Stimulated activated memory B cell treated with anti-CD40 and anti-IgM and Interleukin-4, amounts not matched to agents 10 μg/mL and 1 μg/mL and 100 μg/mL, for 72 hours (primary cell): ENCODE measurements around the gene SAMD11.
A peak's percentile ranks its signal among the peaks of the same experiment; 100 is the strongest.

Experiments
- ATAC-seq: fragments of 150-1000 bp; cut with Tn5 transposase; 2 replicates; pipeline ENCODE4 v1.10.0; 2021
- H3K27ac Mint-ChIP-seq: one replicate; pipeline ENCODE4 v1.8.0; 2022; ENCODE audit warnings: mild to moderate bottlenecking, mixed read lengths
- H3K27me3 Mint-ChIP-seq: one replicate; pipeline ENCODE4 v1.8.0; 2022; ENCODE audit warnings: mixed read lengths
- H3K36me3 Mint-ChIP-seq: one replicate; pipeline ENCODE4 v1.8.0; 2022; ENCODE audit warnings: mixed read lengths
- H3K4me1 Mint-ChIP-seq: one replicate; pipeline ENCODE4 v1.8.0; 2022; ENCODE audit warnings: mixed read lengths
- H3K4me3 Mint-ChIP-seq: one replicate; pipeline ENCODE4 v1.8.0; 2022; ENCODE audit warnings: mild to moderate bottlenecking, moderate library complexity, mixed read lengths
- H3K9me3 Mint-ChIP-seq: one replicate; pipeline ENCODE4 v1.8.0; 2022; ENCODE audit warnings: mixed read lengths

The SAMD11 gene

GRCh38 chr1:910881-911721 is 12.6 kb upstream of the SAMD11 start:
- peaks cover 83% of the 10 kb centered on the region for H3K27me3 Mint-ChIP-seq
- no peak overlapping the region for H3K27ac Mint-ChIP-seq
- ATAC-seq = no peak
- H3K36me3 Mint-ChIP-seq = no peaks in the 10 kb centered on the region
- no peaks in the 10 kb centered on the region for H3K9me3 Mint-ChIP-seq
- H3K4me3 Mint-ChIP-seq = no peak overlapping the region
- H3K4me1 Mint-ChIP-seq = peaks cover 16% of the 10 kb centered on the region

- H3K9me3 Mint-ChIP-seq = no peaks in the 10 kb centered on the region
- no peak overlapping the region for H3K27ac Mint-ChIP-seq
- no peak for ATAC-seq
- H3K4me1 Mint-ChIP-seq = peaks cover 6% of the 10 kb centered on the region
- H3K27me3 Mint-ChIP-seq = peaks cover 83% of the 10 kb centered on the region
- H3K36me3 Mint-ChIP-seq = no peaks in the 10 kb centered on the region
- H3K4me3 Mint-ChIP-seq = no peak overlapping the region
Measured at GRCh38 chr1:911875-912739, 11.6 kb upstream of the SAMD11 start.

GRCh38 chr1:912740-913301 is 10.9 kb upstream of the SAMD11 start:
- Mint-ChIP-seq H3K4me1 (peaks cover 5% of the 10 kb centered on the region), H3K27ac (no peak overlapping the region), H3K36me3 (no peaks in the 10 kb centered on the region), H3K4me3 (no peak overlapping the region), H3K27me3 (peaks cover 83% of the 10 kb centered on the region), H3K9me3 (no peaks in the 10 kb centered on the region)
- ATAC-seq = peak; percentile 3

- Mint-ChIP-seq H3K4me3 (no peak overlapping the region), H3K27ac (no peak overlapping the region), H3K9me3 (no peaks in the 10 kb centered on the region), H3K36me3 (no peaks in the 10 kb centered on the region), H3K27me3 (peaks cover 83% of the 10 kb centered on the region), H3K4me1 (peaks cover 5% of the 10 kb centered on the region)
- no peak for ATAC-seq
Measured at GRCh38 chr1:913491-914130, 10.1 kb upstream of the SAMD11 start.

GRCh38 chr1:914131-914890 is 9.4 kb upstream of the SAMD11 start:
- no peak overlapping the region for H3K27ac Mint-ChIP-seq

GRCh38 chr1:914891-915280 is 8.8 kb upstream of the SAMD11 start:
- no peaks in the 10 kb centered on the region for H3K36me3 Mint-ChIP-seq
- H3K27me3 Mint-ChIP-seq = peaks cover 95% of the 10 kb centered on the region
- H3K27ac Mint-ChIP-seq = no peak overlapping the region
- H3K9me3 Mint-ChIP-seq = no peaks in the 10 kb centered on the region
- ATAC-seq = no peak
- H3K4me1 Mint-ChIP-seq = peaks cover 5% of the 10 kb centered on the region
- H3K4me3 Mint-ChIP-seq = no peak overlapping the region

More at GRCh38 chr1:914131-914890, 9.4 kb upstream of the SAMD11 start:
- H3K36me3 Mint-ChIP-seq = no peaks in the 10 kb centered on the region
- ATAC-seq = no peak
- peaks cover 89% of the 10 kb centered on the region for H3K27me3 Mint-ChIP-seq
- no peak overlapping the region for H3K4me3 Mint-ChIP-seq
- peaks cover 5% of the 10 kb centered on the region for H3K4me1 Mint-ChIP-seq
- H3K9me3 Mint-ChIP-seq = no peaks in the 10 kb centered on the region

- H3K4me3 Mint-ChIP-seq = no peak overlapping the region
- no peak overlapping the region for H3K27ac Mint-ChIP-seq
- peaks cover 100% of the 10 kb centered on the region for H3K27me3 Mint-ChIP-seq
- no peaks in the 10 kb centered on the region for H3K9me3 Mint-ChIP-seq
- no peaks in the 10 kb centered on the region for H3K36me3 Mint-ChIP-seq
- H3K4me1 Mint-ChIP-seq = peaks cover 8% of the 10 kb centered on the region
- no peak for ATAC-seq
Measured at GRCh38 chr1:915295-916172, 8.2 kb upstream of the SAMD11 start.

- Mint-ChIP-seq H3K27me3 (peaks cover 100% of the 10 kb centered on the region), H3K9me3 (no peaks in the 10 kb centered on the region), H3K36me3 (no peaks in the 10 kb centered on the region), H3K4me1 (peaks cover 17% of the 10 kb centered on the region), H3K27ac (no peak overlapping the region), H3K4me3 (no peak overlapping the region)
- ATAC-seq = no peak
Measured at GRCh38 chr1:916173-917075, 7.3 kb upstream of the SAMD11 start.

GRCh38 chr1:917076-917459 is 6.7 kb upstream of the SAMD11 start:
- ATAC-seq = no peak
- no peaks in the 10 kb centered on the region for H3K36me3 Mint-ChIP-seq
- peaks cover 100% of the 10 kb centered on the region for H3K27me3 Mint-ChIP-seq
- no peaks in the 10 kb centered on the region for H3K9me3 Mint-ChIP-seq
- H3K4me1 Mint-ChIP-seq = peaks cover 20% of the 10 kb centered on the region
- no peak overlapping the region for H3K4me3 Mint-ChIP-seq
- no peak overlapping the region for H3K27ac Mint-ChIP-seq

- peaks cover 21% of the 10 kb centered on the region for H3K4me1 Mint-ChIP-seq
- H3K36me3 Mint-ChIP-seq = no peaks in the 10 kb centered on the region
- ATAC-seq = no peak
- no peak overlapping the region for H3K4me3 Mint-ChIP-seq
- H3K27ac Mint-ChIP-seq = no peak overlapping the region
- H3K27me3 Mint-ChIP-seq = peaks cover 100% of the 10 kb centered on the region
- no peaks in the 10 kb centered on the region for H3K9me3 Mint-ChIP-seq
Measured at GRCh38 chr1:917466-918091, 6.1 kb upstream of the SAMD11 start.

- no peaks in the 10 kb centered on the region for H3K9me3 Mint-ChIP-seq
- H3K4me1 Mint-ChIP-seq = peaks cover 28% of the 10 kb centered on the region
- peaks cover 100% of the 10 kb centered on the region for H3K27me3 Mint-ChIP-seq
- H3K27ac Mint-ChIP-seq = no peak overlapping the region
- no peaks in the 10 kb centered on the region for H3K36me3 Mint-ChIP-seq
- no peak overlapping the region for H3K4me3 Mint-ChIP-seq
- no peak for ATAC-seq
Measured at GRCh38 chr1:918353-918752, 5.4 kb upstream of the SAMD11 start.

GRCh38 chr1:918843-919242 is 4.9 kb upstream of the SAMD11 start:
- no peaks in the 10 kb centered on the region for H3K36me3 Mint-ChIP-seq
- ATAC-seq = no peak
- H3K4me1 Mint-ChIP-seq = peaks cover 29% of the 10 kb centered on the region
- H3K27ac Mint-ChIP-seq = no peak overlapping the region
- H3K9me3 Mint-ChIP-seq = no peaks in the 10 kb centered on the region
- no peak overlapping the region for H3K4me3 Mint-ChIP-seq
- peaks cover 98% of the 10 kb centered on the region for H3K27me3 Mint-ChIP-seq
